Neural crest cell (in vitro differentiated cells): ENCODE measurements around the gene ARHGAP12. TPM values are rescaled to one million over a fixed set of nuclear protein-coding genes. Genes with fewer than 3 reads are reported as not detected.

ENCODE experiments used
- DNase-seq: peaks from one replicate; pipeline ENCODE4 v3.0.0; 2021; ENCODE audit warnings: low read depth, mixed read lengths, low spot score
- H3K27ac Mint-ChIP-seq: one replicate; pipeline ENCODE4 v1.8.0; 2021; ENCODE audit warnings: mild to moderate bottlenecking, mixed read lengths; ENCODE audit not compliant: unreplicated experiment
- H3K27me3 Mint-ChIP-seq: 2 replicates; pipeline ENCODE4 v1.8.0; 2021; ENCODE audit warnings: low read depth, mild to moderate bottlenecking, mixed read lengths
- H3K36me3 Mint-ChIP-seq: 2 replicates; pipeline ENCODE4 v1.8.0; 2021; ENCODE audit warnings: low read depth, mild to moderate bottlenecking, mixed read lengths
- H3K4me1 Mint-ChIP-seq: 2 replicates; pipeline ENCODE4 v1.8.0; 2021; ENCODE audit warnings: mixed read lengths
- H3K4me3 Mint-ChIP-seq: one replicate; pipeline ENCODE4 v1.8.0; 2021; ENCODE audit warnings: mild to moderate bottlenecking, mixed read lengths
- H3K9me3 Mint-ChIP-seq: 2 replicates; pipeline ENCODE4 v1.8.0; 2021; ENCODE audit warnings: mixed read lengths
- total RNA-seq: library from RNA; stranded (reverse); gene quantifications from 2 replicates; pipeline ENCODE4 v1.2.1, GENCODE V29; 2021
- TF ChIP-seq, protein P1 (sequence below): fragments of 200-600 bp; sonication (generic); conservative IDR thresholded peaks from 2 replicates; pipeline ENCODE4 v1.5.0; 2021; ENCODE audit warnings: antibody characterized with exemption, mild to moderate bottlenecking

ARHGAP12 gene
- total RNA-seq, 1 donor from 2014 or later, result 33.0 TPM

DNA sequence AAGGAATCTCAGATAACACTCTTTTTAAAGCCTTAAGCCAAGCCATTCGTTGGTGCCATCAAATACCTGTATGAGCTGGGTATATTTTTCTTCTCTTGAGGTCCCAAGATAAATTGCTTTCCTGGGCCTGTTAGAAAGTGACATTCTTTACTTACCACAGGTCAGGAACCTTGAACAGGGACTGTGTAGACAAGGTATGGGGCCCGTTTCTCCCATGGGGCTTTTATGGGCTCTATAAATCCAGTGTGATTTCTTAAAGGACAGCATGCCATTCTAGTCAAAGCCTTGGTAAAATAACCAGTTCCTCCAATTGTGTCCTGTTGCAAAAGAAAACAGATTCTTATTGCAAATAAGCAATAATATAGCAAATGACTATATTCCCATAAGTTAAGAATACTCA, 24.8 kb upstream of the ARHGAP12 start:
- Mint-ChIP-seq H3K36me3 (peaks cover 34% of the 10 kb centered on the region), H3K27ac (no peak overlapping the region), H3K9me3 (peaks cover 14% of the 10 kb centered on the region), H3K4me1 (no peaks in the 10 kb centered on the region), H3K4me3 (no peak overlapping the region), H3K27me3 (no peaks in the 10 kb centered on the region)
- TF ChIP-seq, protein P1, sequence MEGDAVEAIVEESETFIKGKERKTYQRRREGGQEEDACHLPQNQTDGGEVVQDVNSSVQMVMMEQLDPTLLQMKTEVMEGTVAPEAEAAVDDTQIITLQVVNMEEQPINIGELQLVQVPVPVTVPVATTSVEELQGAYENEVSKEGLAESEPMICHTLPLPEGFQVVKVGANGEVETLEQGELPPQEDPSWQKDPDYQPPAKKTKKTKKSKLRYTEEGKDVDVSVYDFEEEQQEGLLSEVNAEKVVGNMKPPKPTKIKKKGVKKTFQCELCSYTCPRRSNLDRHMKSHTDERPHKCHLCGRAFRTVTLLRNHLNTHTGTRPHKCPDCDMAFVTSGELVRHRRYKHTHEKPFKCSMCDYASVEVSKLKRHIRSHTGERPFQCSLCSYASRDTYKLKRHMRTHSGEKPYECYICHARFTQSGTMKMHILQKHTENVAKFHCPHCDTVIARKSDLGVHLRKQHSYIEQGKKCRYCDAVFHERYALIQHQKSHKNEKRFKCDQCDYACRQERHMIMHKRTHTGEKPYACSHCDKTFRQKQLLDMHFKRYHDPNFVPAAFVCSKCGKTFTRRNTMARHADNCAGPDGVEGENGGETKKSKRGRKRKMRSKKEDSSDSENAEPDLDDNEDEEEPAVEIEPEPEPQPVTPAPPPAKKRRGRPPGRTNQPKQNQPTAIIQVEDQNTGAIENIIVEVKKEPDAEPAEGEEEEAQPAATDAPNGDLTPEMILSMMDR, result no peak
- no peak for DNase-seq

GRCh38 chr10:31953080-31953479, 24.4 kb upstream of the ARHGAP12 start:
- no peak overlapping the region for H3K27ac Mint-ChIP-seq
- DNase-seq, result no peak
- no peaks in the 10 kb centered on the region for H3K27me3 Mint-ChIP-seq
- H3K36me3 Mint-ChIP-seq, result peaks cover 34% of the 10 kb centered on the region
- no peak overlapping the region for H3K4me3 Mint-ChIP-seq
- H3K9me3 Mint-ChIP-seq, result peaks cover 14% of the 10 kb centered on the region
- no peaks in the 10 kb centered on the region for H3K4me1 Mint-ChIP-seq
- TF ChIP-seq, protein P1, result no peak

DNA sequence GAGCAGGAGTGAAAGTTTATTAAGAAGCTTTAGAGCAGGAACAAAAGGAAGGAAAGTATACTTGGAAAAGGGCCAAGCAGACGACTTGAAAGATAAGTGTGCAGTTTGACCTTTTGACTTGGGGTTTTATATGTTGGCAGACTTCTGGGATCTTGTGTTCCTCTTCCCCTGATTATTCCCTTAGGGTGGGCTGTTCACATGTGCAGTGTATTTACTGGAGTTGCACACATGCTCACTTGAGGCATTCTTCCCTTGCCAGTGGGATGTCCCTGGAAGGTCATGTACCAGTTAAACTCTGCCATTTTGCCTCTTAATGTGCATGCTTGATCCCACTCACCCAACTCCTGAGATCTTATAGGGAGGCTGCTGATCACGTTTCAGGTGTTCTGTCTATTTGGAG, 23.4 kb upstream of the ARHGAP12 start:
- Mint-ChIP-seq H3K9me3 (peaks cover 14% of the 10 kb centered on the region), H3K36me3 (peaks cover 34% of the 10 kb centered on the region), H3K27ac (no peak overlapping the region), H3K27me3 (no peaks in the 10 kb centered on the region), H3K4me3 (no peak overlapping the region), H3K4me1 (peaks cover 6% of the 10 kb centered on the region)
- DNase-seq, result no peak
- TF ChIP-seq, protein P1, result no peak

DNA sequence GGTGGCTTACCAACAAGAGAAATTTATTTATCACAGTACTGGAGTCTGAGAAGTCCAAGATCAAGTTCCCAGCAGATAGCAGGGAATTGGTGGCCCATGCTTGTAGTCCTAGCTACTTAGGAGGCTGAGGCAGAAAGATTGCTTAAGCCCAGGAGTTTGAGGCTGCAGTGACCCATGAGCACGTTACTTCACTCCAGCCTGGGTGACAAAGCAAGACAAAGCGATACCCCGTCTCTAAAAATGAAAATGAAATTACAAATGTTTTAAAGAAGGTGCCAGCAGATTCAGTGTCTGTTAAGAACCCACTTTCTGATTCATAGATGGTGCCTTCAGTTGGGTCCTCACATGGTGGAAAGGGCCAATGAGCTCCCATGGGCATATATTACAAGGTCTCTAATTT, 20.6 kb upstream of the ARHGAP12 start:
- H3K4me1 Mint-ChIP-seq, result peaks cover 16% of the 10 kb centered on the region
- peaks cover 9% of the 10 kb centered on the region for H3K9me3 Mint-ChIP-seq
- H3K36me3 Mint-ChIP-seq, result peaks cover 19% of the 10 kb centered on the region
- no peak overlapping the region for H3K27ac Mint-ChIP-seq
- TF ChIP-seq, protein P1, result no peak
- no peak overlapping the region for H3K4me3 Mint-ChIP-seq
- no peaks in the 10 kb centered on the region for H3K27me3 Mint-ChIP-seq
- no peak for DNase-seq

- H3K4me1 Mint-ChIP-seq, result peaks cover 19% of the 10 kb centered on the region
- H3K27ac Mint-ChIP-seq, result no peak overlapping the region
- peaks cover 3% of the 10 kb centered on the region for H3K9me3 Mint-ChIP-seq
- no peak for DNase-seq
- TF ChIP-seq, protein P1, result no peak
- no peak overlapping the region for H3K4me3 Mint-ChIP-seq
- no peaks in the 10 kb centered on the region for H3K27me3 Mint-ChIP-seq
- peaks cover 12% of the 10 kb centered on the region for H3K36me3 Mint-ChIP-seq
These were observed 19.4 kb upstream of the ARHGAP12 start for GRCh38 chr10:31948021-31948420.
